ENCODE results near the gene GABBR2. TPM values are rescaled to one million over a fixed set of nuclear protein-coding genes. Genes with fewer than 3 reads are reported as not detected.

Gene GABBR2
- total RNA-seq, 4 donors from 2014 or later: 0.17 to 0.26 TPM; not detected in 2

GRCh38 chr9:98700801-98701200 lies 7.9 kb downstream of the GABBR2 start:
- Histone ChIP-seq H3K4me3 (no peak overlapping the region), H3K27me3 (peaks cover 0 to 80% (median 3%) of the 10 kb centered on the region in 4 donors), H3K27ac (replicated peaks in 1 of 4) (no peak overlapping the region), H3K36me3 (no peaks in the 10 kb centered on the region), H3K9me3 (peaks cover 0 to 9% (median 2%) of the 10 kb centered on the region in 4 donors), H3K4me1 (no peaks in the 10 kb centered on the region)
- WGBS: 57% methylated on average over 4 of the region's 4 CpGs
- TF ChIP-seq EP300 (IDR thresholded peaks at IDR 0.05): no peak
- TF ChIP-seq POLR2A (IDR thresholded peaks at IDR 0.05; ENCODE audit: low read depth): no peak
- TF ChIP-seq CTCF (IDR thresholded peaks at IDR 0.05): no peak
- no peak for TF ChIP-seq POLR2AphosphoS5 (IDR thresholded peaks at IDR 0.05)
- intact Hi-C loops (cut with DNase I): loop anchor here (10.0 kb wide), 1 partner anchor 386 kb away; no protein-coding TSS in a partner anchor
- DNase-seq (ENCODE audit: extremely low spot score): no peak

GRCh38 chr9:98698856-98699255 lies 9.9 kb downstream of the GABBR2 start:
- WGBS: 87% methylated on average over 6 of the region's 6 CpGs
- intact Hi-C loops (cut with DNase I): no loop called here

GRCh38 chr9:98694943-98695342 lies 13.8 kb downstream of the GABBR2 start:
- H3K4me1 ChIP-seq: no peaks in the 10 kb centered on the region
- H3K27ac ChIP-seq (replicated peaks in 1 of 4): no peak overlapping the region
- WGBS: 72% methylated on average over 2 of the region's 2 CpGs
- DNase-seq (ENCODE audit: extremely low spot score): no peak
- H3K9me3 ChIP-seq: no peaks in the 10 kb centered on the region
- H3K36me3 ChIP-seq: no peaks in the 10 kb centered on the region
- peaks cover 0 to 41% (median 0%) of the 10 kb centered on the region in 4 donors for H3K27me3 ChIP-seq
- intact Hi-C loops (cut with DNase I): no loop called here
- TF ChIP-seq POLR2AphosphoS5 (IDR thresholded peaks at IDR 0.05) (no peak), EP300 (IDR thresholded peaks at IDR 0.05) (no peak), POLR2A (IDR thresholded peaks at IDR 0.05; ENCODE audit: low read depth) (no peak), CTCF (IDR thresholded peaks at IDR 0.05) (no peak)
- no peak overlapping the region for H3K4me3 ChIP-seq

More at GRCh38 chr9:98698856-98699255, 9.9 kb downstream of the GABBR2 start:
- Histone ChIP-seq H3K36me3 (no peaks in the 10 kb centered on the region), H3K27me3 (peaks cover 0 to 73% (median under 1%) of the 10 kb centered on the region in 4 donors), H3K4me1 (no peaks in the 10 kb centered on the region), H3K4me3 (no peak overlapping the region), H3K9me3 (peaks cover 0 to 9% (median 2%) of the 10 kb centered on the region in 4 donors), H3K27ac (replicated peaks in 1 of 4) (no peak overlapping the region)
- DNase-seq (ENCODE audit: extremely low spot score): no peak
- no peak for TF ChIP-seq EP300 (IDR thresholded peaks at IDR 0.05)
- TF ChIP-seq POLR2AphosphoS5 (IDR thresholded peaks at IDR 0.05): no peak
- no peak for TF ChIP-seq POLR2A (IDR thresholded peaks at IDR 0.05; ENCODE audit: low read depth)
- no peak for TF ChIP-seq CTCF (IDR thresholded peaks at IDR 0.05)

- H3K36me3 ChIP-seq: no peaks in the 10 kb centered on the region
- intact Hi-C loops (cut with DNase I): no loop called here
- H3K27ac ChIP-seq (replicated peaks in 1 of 4): no peak overlapping the region
- whole genome bisulfite sequencing: 96% methylated on average over 3 of the region's 7 CpGs
- no peaks in the 10 kb centered on the region for H3K9me3 ChIP-seq
- H3K4me3 ChIP-seq: no peak overlapping the region
- peaks cover 0 to 31% (median 0%) of the 10 kb centered on the region in 4 donors for H3K27me3 ChIP-seq
- no peak for DNase-seq (ENCODE audit: extremely low spot score)
- H3K4me1 ChIP-seq: no peaks in the 10 kb centered on the region
- TF ChIP-seq POLR2AphosphoS5 (IDR thresholded peaks at IDR 0.05): no peak
- TF ChIP-seq EP300 (IDR thresholded peaks at IDR 0.05): no peak
- no peak for TF ChIP-seq CTCF (IDR thresholded peaks at IDR 0.05)
Measured at GRCh38 chr9:98692392-98692791, 16.3 kb downstream of the GABBR2 start.

GRCh38 chr9:98691890-98692289 lies 16.8 kb downstream of the GABBR2 start:
- H3K4me1 ChIP-seq: no peaks in the 10 kb centered on the region
- H3K27me3 ChIP-seq: peaks cover 0 to 28% (median 0%) of the 10 kb centered on the region in 4 donors
- WGBS: 93% methylated on average over 3 of the region's 3 CpGs
- no peak for DNase-seq (ENCODE audit: extremely low spot score)
- TF ChIP-seq POLR2A (IDR thresholded peaks at IDR 0.05; ENCODE audit: low read depth) (no peak), POLR2AphosphoS5 (IDR thresholded peaks at IDR 0.05) (no peak), EP300 (IDR thresholded peaks at IDR 0.05) (no peak), CTCF (IDR thresholded peaks at IDR 0.05) (no peak)
- H3K27ac ChIP-seq (replicated peaks in 1 of 4): no peak overlapping the region
- no peaks in the 10 kb centered on the region for H3K36me3 ChIP-seq
- no peaks in the 10 kb centered on the region for H3K9me3 ChIP-seq
- no peak overlapping the region for H3K4me3 ChIP-seq
- intact Hi-C loops (cut with DNase I): no loop called here
